Thoracic aorta (tissue), 2 donors: ENCODE measurements around the gene OSBPL3. TPM values are rescaled to one million over a fixed set of nuclear protein-coding genes. Genes with fewer than 3 reads are reported as not detected.

Experiments used
- ATAC-seq: fragments of 150-250 bp; one replicate; pipeline ENCODE4 v1.8.0; 2017; ENCODE audit warnings: low read depth; ENCODE audit not compliant: insufficient number of reproducible peaks, low FRiP score
- DNase-seq: peaks from one replicate; pipeline ENCODE4 v3.0.0-alpha.2; 2020; ENCODE audit warnings: low spot score
- H3K27ac ChIP-seq, 2 donors: fragments of 200-600 bp; sonication (generic); 1 replicate in 1 of 2; 2 replicates in 1 of 2; pipeline ENCODE4 v1.5.1; 2016; ENCODE audit warnings: mild to moderate bottlenecking in 2 of 2, moderate library complexity in 2 of 2
- H3K27me3 ChIP-seq: fragments of 200-600 bp; sonication (generic); replicated peaks from 2 replicates; pipeline ENCODE4 v1.6.0; 2016; ENCODE audit warnings: mild to moderate bottlenecking; ENCODE audit not compliant: insufficient read depth
- H3K36me3 ChIP-seq: fragments of 200-600 bp; sonication (generic); one replicate; pipeline ENCODE4 v1.5.1; 2016
- H3K4me1 ChIP-seq, 2 donors: fragments of 200-600 bp; sonication (generic); 1 replicate in 1 of 2; 2 replicates in 1 of 2; pipeline versions ENCODE4 v1.5.1 to v1.6.0; 2016; ENCODE audit warnings: low read depth in 2 of 2, mild to moderate bottlenecking in 1 of 2; ENCODE audit not compliant: control insufficient read depth in 1 of 2
- H3K4me3 ChIP-seq: fragments of 200-600 bp; sonication (generic); 2 replicates; pipeline ENCODE4 v1.5.1; 2016; ENCODE audit warnings: mild to moderate bottlenecking
- H3K9me3 ChIP-seq: fragments of 200-600 bp; sonication (generic); 2 replicates; pipeline ENCODE4 v1.5.1; 2016
- total RNA-seq, 2 donors: library from RNA; depleted of rRNA; stranded (reverse); fragments of >200 nt; gene quantifications; one replicate each; pipeline versions ENCODE4 v1.1.0 to v1.2.3, GENCODE V29; 2016
- TF ChIP-seq, protein P1 (sequence below): fragments of 200-600 bp; sonication (generic); IDR thresholded peaks from one replicate; pipeline ENCODE4 v1.5.1; 2019; ENCODE audit warnings: antibody characterized with exemption

OSBPL3 gene
- total RNA-seq, 2 donors from 2014 or later: 5.5 to 7.9 TPM

DNA sequence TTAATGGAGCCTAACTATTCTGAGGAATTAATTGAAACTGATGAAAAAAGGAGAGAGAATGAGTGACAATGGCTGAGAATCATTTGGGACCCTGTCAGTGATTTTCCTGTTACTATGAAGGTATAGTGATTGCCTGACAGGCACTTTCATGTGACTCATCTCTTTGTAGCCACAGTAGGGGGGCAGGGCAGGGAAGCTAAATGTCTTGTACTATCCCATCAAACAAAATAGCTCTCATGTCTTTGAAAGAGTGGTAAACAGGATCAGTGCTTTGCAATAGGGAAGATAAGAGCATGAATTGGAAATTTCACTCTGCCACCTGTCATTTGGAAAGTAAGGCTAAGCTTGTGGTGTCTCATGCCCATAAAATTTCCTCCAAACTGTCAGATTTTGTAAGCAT, 128.2 kb downstream of the OSBPL3 start:
- Histone ChIP-seq H3K27me3 (no peaks in the 10 kb centered on the region), H3K4me3 (no peak overlapping the region), H3K4me1 (no peaks in the 10 kb centered on the region), H3K36me3 (no peaks in the 10 kb centered on the region), H3K27ac (no peak overlapping the region), H3K9me3 (no peaks in the 10 kb centered on the region)
- TF ChIP-seq, protein P1, sequence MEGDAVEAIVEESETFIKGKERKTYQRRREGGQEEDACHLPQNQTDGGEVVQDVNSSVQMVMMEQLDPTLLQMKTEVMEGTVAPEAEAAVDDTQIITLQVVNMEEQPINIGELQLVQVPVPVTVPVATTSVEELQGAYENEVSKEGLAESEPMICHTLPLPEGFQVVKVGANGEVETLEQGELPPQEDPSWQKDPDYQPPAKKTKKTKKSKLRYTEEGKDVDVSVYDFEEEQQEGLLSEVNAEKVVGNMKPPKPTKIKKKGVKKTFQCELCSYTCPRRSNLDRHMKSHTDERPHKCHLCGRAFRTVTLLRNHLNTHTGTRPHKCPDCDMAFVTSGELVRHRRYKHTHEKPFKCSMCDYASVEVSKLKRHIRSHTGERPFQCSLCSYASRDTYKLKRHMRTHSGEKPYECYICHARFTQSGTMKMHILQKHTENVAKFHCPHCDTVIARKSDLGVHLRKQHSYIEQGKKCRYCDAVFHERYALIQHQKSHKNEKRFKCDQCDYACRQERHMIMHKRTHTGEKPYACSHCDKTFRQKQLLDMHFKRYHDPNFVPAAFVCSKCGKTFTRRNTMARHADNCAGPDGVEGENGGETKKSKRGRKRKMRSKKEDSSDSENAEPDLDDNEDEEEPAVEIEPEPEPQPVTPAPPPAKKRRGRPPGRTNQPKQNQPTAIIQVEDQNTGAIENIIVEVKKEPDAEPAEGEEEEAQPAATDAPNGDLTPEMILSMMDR: no peak
- ATAC-seq (no peak), DNase-seq (no peak)

DNA sequence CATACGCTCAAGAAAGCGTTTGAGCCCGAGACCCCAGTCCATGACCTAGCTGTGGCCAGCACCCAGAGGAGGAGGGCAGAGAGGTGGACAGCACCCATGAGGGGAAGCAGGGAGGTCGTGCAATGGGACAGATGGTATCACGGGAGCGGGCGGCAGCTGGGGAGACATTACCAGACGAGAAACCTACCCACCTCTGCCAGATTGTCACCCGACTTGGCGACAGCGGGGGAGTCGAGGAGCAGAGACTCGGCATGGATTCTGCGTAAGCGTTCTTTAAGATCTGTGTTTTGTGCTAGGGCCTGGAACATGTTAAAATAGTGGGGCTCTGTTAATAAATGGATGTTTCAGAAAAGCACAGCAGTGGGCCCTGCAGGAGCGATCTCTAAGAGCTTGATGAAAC, 131.1 kb downstream of the OSBPL3 start:
- DNase-seq (no peak), ATAC-seq (no peak)
- Histone ChIP-seq H3K9me3 (no peaks in the 10 kb centered on the region), H3K27me3 (no peaks in the 10 kb centered on the region), H3K36me3 (no peaks in the 10 kb centered on the region), H3K27ac (no peak overlapping the region), H3K4me1 (no peaks in the 10 kb centered on the region), H3K4me3 (no peak overlapping the region)
- TF ChIP-seq, protein P1: no peak

DNA sequence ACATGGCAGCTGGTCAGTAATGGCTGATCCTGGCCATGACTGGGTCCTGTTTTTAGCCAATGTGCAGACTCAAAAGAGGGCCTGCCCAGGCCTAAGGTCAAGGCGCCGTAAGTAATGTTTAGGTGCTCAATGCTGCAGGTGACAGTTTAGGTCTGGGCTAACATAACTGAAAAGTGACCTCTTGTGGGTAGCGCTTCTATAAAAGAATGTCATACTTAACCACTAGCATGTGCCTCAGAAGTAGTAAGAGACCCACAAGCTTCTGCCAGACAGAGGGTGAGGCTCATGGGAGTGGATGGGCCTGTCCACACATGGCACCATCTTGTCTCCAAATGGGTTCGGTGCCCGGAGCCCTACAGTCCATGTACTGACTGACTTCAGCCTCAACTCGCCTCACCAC, 132.2 kb downstream of the OSBPL3 start:
- H3K9me3 ChIP-seq: no peaks in the 10 kb centered on the region
- no peaks in the 10 kb centered on the region for H3K36me3 ChIP-seq
- TF ChIP-seq, protein P1: no peak
- no peaks in the 10 kb centered on the region for H3K27me3 ChIP-seq
- no peak overlapping the region for H3K27ac ChIP-seq
- H3K4me1 ChIP-seq: no peaks in the 10 kb centered on the region
- DNase-seq: no peak
- no peak for ATAC-seq
- H3K4me3 ChIP-seq: no peak overlapping the region

DNA sequence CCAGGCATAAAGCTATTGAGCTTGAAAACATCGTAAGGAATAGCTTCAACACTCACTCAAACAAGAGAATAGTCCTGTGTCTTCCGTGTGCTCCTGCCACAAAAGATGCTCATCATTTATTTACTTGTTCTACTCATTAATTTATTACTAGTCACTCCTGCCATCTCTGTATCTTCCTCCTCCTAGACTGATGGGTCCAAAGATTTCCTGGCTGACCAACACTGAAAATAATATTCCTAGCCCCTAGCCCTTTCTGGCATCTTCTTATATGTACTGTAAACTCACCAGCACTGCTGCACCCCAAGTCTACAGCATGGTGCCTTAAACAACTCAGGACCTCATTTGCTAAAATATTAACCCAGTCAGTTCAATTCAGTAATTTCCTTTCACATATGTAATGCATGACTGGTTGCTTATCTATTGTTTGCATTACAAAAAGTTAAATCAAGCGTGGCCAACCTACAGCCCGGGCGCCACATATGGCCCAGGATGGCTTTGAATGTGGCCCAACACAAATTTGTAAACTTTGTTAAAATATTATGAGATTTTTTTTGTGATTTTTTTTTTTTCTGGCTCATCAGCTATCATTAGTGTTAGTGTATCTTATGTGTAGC, 136.1 kb downstream of the OSBPL3 start:
- Histone ChIP-seq H3K36me3 (no peaks in the 10 kb centered on the region), H3K27ac (no peak overlapping the region), H3K4me1 (no peaks in the 10 kb centered on the region), H3K4me3 (no peak overlapping the region), H3K9me3 (no peaks in the 10 kb centered on the region), H3K27me3 (no peaks in the 10 kb centered on the region)
- ATAC-seq (no peak), DNase-seq (no peak)
- TF ChIP-seq, protein P1: no peak

DNA sequence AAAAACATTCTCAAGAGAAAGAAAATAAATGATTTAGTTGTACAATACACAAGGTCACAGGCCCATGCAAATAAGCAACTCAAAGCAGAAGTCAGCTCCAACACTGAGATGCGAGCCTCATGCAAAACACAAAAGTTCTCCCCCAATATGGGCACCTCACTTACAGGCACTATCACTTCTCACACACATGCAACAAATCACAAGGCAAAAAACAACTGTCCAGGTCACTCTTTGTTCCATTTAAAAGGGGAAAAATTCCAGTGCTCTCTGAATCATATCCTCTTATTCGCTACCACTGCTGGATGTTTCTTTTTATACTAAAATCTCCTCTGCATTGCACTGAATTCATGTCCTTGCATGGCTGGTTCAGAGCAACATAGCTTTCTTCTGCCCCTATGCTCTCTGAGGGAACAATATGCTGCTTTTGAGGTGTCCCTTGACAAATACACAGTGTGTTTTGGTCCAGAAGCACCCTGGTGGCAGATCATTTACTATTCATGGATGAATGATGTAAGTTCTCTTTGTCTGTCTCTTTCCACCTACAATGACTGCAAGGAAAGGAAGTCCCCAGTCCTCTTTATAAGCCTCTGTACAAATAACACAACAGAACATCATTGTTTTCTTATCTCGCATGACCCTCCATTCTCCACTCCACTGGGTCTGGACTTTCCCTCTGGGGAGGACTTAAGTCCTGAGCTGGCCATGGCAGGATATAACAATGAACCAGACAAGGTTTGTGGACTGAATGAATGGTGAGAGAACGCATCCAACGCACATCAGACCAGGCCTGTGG, 137.3 kb downstream of the OSBPL3 start:
- TF ChIP-seq, protein P1: no peak
- no peak overlapping the region for H3K27ac ChIP-seq
- H3K4me1 ChIP-seq: no peaks in the 10 kb centered on the region
- no peaks in the 10 kb centered on the region for H3K9me3 ChIP-seq
- no peak for DNase-seq
- H3K4me3 ChIP-seq: no peak overlapping the region
- H3K27me3 ChIP-seq: no peaks in the 10 kb centered on the region
- ATAC-seq: no peak
- no peaks in the 10 kb centered on the region for H3K36me3 ChIP-seq
